CD4-positive, alpha-beta T cell treated with Interleukin-17A for 4 hours (primary cell): Measurements from ENCODE around the gene LIME1.

Experiments
- DNase-seq: peaks from one replicate; pipeline ENCODE4 v3.0.0-alpha.2; 2020; ENCODE audit warnings: mixed read lengths

Gene LIME1

DNA sequence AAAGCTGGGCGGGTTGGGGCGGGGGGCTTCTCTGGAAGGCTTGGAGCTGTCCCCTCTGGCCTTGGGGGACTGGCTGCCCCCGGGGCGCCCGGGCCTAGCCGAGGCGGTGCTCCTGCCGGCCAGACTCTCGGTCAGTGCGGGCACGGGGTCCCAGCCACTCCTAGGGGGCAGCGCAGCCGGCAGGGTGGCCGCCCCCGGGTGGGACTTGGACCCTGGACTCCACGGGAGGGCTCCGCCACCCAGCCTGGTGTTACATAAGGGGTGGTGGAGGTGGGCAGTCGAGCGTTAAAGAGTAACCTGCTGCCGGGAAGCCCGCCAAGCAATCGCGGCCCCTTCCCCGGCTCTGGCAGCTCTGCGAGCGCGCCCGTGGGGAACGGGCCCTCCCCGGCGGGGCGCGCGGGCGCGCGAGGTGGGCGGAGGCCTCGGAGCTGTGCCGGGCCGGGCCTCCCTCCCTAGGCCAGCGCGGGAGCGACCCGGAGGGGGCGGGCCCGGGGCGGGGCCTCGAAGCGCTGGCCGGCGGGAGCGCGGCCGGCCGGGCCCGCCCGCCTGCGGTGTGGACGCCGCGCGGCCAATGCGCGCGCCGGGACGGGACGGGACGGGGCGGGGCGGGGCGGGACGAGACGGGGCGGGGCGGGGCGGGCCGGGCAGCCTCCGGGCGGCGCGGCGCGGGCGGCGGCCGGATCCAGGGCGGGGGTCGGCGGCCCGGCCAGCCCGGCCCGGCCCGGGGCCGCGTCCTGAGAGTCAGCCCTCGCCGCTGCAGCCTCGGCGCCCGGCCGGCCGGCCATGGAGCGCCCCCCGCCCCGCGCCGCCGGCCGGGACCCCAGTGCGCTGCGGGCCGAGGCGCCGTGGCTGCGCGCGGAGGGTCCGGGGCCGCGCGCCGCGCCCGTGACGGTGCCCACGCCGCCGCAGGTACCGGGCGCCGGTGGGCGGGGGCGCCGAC lies 2.9 kb downstream of the LIME1 start, which contains the start of gene SLC2A4RG:
TSS of gene SLC2A4RG (plus strand) at position 647 of the 940 bp plus-strand sequence. CDS start at position 784, 137 bp downstream.
- peak; percentile 87 for DNase-seq

DNA sequence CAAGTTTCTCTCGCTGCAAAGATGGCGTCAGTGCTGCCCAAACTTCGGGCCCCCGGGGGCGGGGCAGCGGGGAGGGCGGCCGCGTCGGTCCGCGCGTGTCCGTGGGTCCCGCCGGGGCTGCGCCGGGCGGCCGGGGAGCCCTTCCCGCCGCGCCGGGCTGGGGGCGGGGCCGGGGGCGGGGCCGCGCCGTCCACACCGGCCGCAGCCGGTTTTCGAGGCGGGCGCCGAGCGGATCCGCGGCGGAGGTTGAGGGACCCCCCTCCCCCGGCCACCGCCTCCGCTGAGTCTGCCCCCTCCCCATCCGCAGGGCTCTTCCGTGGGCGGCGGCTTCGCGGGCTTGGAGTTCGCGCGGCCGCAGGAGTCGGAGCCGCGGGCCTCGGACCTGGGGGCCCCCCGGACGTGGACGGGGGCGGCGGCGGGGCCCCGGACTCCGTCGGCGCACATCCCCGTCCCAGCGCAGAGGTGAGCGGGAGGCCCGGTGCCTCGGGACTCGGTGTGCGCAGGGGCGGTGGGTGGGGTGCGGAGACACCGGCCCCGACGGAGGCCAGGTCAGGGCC lies 3.7 kb downstream of the LIME1 start:
- DNase-seq: peak; percentile 72

DNA sequence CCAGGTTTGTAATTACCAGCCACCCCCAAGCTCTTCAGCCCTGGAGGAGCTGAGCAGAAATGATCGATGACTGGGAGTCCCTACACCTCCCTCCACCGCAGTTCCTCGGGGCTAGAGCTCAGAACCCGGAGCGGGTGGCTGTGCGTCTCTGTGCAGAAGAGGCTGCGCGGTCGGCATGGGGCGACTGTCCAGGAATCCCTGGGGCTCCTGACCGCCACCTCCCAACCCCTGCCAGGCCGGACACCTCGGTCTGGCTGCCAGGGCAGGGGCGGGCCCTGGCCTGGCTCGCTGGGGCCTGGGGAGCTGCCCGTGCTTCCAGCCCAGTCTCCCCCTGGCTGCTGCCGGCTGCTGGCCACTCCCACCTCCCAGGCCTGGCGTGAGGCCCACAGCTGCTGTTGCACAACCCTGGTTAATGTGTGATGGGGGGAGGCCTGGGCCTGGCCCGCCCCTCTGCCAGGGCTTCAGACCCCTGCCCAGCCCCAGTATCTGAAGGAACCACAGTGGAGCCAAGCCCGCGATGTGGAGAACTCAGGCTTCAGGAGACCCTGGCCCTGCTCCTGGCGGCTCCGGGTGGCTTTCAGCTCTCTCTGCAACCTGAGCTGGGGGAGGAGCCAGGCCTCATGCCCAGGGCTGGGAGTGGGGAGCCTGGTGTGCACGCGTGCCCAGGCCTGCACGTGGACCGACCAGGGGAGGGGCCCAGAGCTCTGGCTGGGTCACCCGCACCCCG lies 4.3 kb downstream of the LIME1 start:
- DNase-seq: peak; percentile 45

DNA sequence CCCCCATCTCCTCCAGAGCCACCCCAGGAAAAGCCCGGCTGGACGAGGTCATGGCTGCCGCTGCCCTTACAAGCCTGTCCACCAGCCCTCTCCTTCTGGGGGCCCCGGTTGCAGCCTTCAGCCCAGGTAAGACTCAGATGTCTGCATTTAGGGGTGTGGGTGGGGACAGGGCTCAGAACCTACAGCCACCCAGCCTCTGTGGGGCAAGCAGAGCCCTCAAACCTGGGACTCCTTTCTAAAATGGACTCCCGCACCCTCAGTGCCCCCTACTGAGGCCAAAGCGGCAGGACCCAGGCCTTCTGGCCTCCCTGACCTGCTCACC lies 4.9 kb downstream of the LIME1 start:
- no peak for DNase-seq

DNA sequence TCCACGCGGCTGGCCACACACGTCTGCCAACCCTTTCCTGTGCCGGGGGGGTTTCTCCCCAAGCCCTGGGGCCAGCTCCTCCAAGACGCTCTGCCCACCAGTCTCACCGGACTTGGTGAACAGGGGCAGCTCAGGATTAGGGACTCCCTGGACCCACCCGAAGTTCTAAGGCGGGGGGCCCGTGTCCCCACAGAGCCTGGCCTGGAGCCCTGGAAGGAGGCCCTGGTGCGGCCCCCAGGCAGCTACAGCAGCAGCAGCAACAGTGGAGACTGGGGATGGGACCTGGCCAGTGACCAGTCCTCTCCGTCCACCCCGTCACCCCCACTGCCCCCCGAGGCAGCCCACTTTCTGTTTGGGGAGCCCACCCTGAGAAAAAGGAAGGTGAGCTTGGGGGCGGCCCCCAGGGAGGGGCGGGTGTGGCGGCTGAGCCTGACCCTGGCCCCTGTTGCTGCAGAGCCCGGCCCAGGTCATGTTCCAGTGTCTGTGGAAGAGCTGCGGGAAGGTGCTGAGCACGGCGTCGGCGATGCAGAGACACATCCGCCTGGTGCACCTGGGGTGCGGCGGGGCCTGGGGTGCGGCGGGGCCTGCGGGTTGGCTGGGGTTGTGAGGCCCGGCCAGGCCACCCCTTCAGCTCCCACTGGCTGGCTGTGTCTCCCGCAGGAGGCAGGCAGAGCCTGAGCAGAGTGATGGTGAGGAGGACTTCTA lies 5.4 kb downstream of the LIME1 start:
- no peak for DNase-seq

DNA sequence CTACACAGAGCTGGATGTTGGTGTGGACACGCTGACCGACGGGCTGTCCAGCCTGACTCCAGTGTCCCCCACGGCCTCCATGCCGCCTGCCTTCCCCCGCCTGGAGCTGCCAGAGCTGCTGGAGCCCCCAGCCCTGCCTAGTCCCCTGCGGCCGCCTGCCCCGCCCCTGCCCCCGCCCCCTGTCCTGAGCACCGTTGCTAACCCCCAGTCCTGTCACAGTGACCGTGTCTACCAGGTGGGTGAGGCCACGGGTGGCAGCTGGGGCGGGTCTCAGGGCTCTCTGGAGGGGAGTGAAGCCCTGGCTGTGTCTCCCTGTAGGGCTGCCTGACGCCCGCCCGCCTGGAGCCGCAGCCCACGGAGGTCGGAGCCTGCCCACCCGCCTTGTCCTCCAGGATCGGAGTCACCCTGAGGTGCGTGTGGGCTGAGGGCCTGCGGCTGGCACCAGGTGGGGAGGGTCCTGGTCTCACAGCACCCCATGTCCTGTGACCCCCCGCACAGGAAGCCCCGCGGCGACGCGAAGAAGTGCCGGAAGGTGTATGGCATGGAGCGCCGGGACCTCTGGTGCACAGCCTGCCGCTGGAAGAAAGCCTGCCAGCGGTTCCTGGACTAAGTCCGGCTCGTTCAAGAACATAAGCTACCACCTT lies 6.0 kb downstream of the LIME1 start:
- DNase-seq: no peak

DNA sequence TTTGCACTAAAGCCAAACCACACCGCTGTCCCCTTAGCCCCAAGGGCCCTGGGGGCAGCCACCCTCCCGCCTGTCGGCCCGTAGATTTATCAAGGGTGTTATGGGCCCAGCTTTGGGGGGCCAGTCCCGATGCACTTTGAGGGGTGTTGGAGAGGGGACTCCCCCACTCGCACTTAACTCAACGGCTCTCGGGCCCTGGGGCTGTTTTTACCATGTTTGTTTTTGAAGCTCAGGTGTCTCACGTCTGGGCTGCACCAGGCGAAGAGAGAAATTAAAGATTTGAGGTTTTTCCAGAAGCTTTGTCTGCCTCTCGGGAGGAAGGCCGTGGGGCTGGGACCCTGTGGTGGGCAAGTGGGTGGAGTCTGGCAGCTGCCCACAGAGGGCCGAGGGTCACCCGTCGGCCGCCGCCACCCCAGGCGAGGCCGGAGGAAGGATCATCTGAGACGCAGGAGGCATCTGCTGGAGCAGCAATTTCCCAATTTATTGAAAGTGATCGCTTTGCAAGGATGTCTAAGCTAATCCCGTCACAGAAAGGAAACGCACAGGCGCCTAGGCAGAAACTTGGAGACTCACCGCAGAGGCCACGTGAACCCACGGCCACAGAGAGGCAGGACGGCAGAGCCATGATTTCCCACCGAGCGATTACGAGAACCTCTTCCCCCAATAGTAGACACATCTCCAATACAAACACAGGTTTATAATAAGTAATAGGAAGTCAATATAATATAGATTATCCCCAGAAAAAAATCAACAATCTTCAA lies 6.9 kb downstream of the LIME1 start:
- no peak for DNase-seq

DNA sequence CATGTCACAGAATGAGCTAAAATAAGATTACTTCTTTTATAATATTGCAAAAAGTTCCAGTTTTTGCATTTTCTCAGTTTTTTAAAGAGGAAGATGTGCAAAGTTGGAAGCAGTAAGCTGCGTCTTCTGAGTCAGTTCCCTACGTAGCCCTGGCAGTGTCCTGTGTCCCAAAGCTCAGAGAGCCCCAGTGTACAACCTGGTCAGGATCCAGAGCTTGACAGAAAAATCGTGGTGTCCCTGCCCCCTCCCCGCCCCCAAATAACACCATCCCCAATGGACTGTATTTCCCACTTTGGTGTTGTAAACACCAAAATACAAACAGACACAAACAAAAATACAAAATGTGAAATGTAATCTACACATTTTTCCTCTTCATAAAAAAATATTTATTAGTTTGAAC lies 7.7 kb downstream of the LIME1 start:
- DNase-seq: no peak

DNA sequence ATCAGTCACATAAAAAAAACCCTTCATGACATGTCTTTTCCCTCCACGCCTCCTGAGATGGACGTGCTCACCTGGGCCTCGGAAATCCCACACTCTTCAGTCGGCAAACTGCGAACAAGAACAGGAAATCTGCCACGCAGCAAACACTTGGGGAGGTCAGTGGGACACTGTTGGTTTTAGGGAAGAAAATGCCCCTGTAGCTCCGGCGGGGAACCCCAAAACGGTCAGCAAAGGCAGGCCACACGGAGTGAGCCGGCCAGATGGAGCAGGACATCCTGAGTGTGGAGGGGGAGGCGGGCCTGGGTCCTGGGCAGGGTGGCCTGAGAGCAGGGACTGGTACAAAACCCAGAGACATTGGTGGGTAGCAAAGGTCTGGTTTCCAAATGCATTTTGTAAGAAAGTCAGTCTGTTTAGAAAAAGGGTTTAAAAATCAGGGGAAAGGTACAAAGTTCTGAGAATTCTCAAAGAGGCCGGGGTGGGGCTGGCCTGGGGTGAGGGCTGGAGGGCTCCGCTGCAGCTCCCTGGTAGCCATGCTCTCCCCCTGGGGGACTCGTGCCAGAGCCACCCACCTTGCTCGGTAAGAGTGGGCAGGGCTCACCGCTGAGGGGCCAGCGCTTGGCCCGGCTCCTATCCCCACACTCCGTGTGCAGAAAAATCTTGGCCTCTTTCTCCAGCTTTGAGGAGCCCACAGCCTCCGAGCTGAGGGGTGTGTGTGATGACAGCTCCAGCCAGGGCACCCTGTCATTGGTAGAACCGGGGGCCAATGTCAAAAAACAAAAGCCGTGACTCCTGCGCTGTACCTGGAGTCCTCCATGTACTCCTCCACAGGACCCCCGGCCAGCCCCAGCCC lies 8.3 kb downstream of the LIME1 start:
- DNase-seq: no peak

DNA sequence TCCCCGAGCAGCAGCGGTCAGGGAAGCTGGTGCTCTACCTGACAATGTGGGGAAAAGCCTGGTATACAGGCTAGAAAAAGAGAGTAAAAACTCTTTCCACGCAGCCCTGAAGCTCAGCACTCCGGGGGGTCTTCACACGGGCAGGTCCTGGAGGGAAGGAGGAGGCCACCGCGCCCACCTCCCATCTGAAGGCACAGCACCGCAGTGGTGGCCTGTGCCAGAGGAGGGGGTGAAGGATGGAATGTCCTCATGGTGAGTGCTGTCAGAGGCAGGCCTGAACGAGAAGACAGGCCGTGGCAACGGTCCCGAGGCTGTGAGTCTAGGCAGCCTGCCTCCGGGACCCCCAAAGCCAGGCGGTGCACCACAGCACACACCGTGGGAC lies 9.0 kb downstream of the LIME1 start:
- no peak for DNase-seq

DNA sequence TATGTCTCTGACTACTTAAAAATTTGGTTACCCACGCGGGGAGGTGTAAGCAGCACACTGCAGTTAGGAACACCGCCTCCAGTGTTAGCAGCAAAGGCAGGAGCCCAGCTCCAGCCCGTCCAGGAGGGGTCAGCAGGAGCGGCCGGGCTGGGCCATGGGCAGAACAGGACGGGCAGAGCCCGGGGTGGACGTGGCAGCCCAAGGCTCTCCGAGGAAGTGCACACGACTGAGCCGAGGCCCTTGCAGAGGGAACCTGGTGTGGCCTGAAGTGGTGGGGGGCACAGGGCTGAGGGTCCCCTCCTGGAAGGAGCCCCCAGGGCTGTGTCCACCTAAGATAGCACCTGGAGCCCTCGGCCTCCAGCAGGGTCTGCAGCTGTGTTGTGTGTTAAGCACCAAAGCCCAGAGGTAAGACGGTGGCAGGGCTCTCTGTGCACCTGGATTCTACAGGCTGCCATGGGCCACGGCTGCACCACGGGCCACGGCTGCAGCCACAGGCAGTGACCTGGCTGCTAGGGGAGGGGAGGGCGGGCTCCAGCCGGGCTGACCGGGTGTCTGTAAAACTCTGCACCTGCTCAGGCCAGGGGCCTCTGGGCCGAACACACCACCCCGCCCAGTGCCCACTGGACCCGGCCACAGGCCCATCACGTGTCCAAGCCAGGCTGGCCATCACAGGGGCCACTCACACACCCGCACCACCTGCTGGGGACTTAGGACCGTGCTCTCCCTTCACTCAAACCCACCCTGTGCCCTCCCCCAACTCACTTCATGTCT lies 9.7 kb downstream of the LIME1 start:
- DNase-seq: no peak

DNA sequence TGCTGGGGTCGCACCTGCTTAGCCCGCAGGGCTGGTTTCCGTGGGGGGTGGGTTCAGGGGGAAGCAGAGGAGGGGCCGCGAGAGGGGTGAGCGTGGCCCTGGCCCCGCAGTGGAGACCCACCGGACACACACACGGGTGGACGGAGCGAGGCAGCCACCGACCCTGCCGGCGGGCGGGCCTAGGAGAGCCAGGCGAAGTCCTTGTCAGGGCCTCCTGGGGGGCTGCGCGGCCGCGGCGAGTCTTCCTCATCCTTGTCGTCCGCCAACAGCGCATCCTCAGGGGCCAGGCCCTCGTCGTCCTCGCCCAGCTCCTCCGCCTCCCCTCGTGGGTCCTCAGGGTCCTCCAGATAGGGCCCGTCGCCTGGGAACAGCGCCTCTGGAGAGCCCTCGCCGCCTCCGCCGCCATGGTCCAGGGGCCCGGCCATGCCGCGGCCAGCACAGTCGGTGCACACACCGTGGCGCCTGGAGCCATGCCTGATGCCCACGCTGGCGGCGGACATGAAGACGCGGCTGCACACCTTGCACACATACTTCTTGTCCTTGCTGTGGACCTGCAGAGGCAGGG lies 10.4 kb downstream of the LIME1 start:
- no peak for DNase-seq

DNA sequence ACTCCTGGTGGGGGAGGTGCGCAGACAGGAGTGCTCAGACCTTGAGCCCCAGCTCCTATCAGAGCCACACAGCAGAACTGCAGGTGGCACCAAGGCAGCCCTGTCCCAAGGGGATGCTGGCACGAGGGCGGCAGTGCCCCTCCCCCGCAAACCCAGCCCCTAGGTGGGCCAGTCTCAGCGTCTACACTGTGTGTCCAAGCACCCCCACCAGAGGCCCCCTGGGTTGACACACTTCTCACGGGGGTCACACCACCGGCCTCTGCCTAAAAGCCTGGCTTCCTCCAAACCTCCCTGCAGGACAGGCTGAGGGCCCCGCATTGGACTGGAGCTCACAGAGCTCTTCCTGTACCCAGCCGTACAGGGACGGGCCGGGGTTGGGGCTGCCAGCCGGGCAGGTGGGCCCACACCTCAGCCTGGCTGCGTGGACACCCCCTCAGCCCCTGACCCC lies 11.2 kb downstream of the LIME1 start:
- DNase-seq: no peak

DNA sequence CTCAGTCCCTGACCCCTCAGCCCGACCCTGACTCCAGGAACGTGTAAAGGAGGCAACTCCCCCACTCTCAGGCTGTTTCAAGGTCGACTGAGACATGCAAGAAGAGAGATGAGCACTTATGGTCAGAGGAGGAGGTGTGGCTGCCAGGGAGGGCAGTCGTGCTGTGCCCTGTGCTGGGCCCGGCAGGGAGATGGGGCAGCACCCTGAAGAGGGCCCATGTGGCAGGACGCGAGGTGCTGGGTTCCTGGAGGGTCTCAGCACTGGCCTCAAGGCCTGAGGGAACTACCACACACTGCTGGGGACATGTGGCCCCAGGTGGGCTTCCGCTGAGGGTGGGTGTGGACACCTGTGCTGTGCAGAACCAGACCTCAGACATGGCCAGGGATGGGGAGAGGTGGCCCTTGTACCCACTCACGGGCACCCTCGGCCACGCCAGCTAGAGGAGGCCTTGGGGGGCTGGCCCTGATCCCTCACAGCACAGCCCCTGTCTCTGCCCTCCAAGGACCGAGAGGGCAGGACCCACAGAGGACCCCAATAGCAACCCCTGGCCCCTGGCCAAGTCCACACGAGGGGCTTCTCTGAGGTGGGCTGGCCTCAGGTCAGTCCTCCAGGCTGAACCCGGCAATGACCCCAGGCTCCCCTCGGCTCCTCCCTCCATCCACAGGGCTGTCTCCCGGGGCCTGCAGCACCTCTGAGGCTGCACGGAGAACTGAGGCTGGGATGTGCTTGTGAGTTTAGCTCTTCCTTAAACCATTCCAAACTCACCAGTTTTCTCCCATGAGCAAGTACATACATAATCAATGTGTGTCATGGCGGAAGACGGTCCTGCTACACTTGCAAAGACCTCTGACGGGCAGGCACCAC lies 11.8 kb downstream of the LIME1 start:
- no peak for DNase-seq

DNA sequence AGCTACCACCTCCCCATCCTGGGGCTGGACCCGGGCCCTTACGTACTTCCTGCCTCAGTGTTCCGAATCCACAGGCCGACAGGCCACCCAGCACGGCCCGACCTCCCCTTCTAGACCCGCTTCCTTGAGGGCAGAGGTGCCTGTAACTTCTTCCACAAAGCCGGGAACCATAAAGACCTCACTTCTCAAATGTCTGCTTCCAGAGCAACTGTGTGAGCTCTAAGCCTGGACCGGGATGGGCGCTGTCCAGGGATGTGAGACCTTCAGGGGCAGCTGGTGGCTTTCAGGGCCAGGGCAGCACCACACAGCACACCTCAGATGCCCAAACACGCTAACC lies 12.4 kb downstream of the LIME1 start:
- DNase-seq: no peak

DNA sequence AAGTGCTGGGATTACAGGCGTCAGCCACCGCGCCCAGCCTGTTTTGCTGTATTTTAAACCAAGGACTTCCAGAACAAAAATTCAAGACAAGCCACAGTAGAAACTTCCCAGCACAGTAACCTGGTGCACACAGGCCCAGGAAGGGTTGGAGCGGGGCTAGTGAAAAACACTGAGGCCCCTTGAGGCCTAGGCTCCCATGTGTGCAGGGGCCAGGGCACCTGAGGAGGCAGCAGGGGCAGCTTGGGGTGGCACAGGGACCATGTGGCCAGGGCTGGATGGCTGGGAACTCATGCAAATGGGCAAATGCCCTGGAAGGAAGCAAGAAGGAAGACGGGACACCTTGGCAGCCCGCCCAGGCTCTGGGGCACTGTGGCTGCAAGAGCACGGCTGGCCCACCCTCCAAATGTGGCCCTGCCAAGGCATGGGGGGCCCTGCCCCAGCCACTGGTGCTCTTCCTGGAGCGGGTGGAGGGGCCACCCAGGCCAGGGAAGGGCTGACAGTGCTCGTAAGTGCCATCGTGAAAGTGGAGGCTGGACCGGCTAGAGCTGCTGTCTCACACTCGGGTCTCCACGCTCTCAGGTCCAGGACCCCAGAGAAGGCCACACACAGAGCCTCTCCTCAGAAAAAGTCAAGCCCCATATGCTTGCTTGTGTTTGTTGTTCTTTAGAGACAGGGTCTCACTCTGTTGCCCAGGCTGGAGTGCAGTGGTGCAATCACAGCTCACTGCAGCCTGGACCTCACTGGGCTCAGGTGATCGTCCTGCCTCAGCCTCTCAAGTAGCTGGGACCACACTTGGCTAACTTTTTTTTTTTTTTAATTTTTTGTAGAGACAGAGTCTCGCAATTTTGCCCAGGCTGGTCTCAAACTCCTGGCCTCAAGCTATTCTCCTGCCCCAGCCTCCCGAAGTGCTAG lies 13.4 kb downstream of the LIME1 start:
- no peak for DNase-seq

DNA sequence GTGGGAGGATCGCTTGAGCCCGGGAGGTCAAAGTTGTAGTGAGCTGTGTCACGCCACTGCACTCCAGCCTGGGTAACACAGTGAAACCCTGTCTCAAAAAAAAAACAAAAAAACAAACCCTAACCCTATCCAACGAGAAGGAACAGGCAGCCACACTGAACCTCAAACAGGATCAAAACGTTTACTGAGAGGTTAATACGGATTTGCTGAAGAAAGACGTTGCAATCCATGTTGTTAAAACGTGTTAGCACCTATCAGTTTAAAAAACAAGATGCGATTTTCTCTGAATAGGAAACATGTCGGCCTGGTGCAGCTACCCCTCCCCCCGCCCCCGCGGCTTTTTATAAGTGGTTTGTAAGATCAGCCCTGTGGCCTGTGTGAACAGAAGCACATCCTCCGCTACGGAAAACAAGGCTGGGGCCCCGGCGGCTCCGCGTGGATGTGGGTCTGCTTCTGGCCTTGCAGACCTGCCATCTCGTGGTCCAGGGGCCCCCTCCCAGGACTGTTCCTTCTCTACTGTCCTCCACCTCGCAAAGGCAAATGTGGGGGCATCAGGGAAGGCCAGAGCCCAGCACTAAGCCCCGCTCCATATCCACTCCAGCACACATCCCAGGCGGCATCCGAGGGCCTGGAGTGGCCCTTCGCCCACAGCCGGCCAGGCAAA lies 14.5 kb downstream of the LIME1 start:
- peak; percentile 87 for DNase-seq
